B cell (primary cell): ENCODE data around the gene ZSWIM9.
"Not testable (repeated sequence)": the region's sequence is repeated elsewhere in the genome, so short reads cannot be mapped to it uniquely, and the experiment has no call there.

Experiments used
- EZH2 ChIP-seq: IDR thresholded peaks from 2 replicates; pipeline ENCODE4 v1.6.1; 2012; ENCODE audit warnings: borderline replicate concordance, low read depth, mild to moderate bottlenecking, moderate library complexity, low read length; ENCODE audit not compliant: insufficient read depth, poor library complexity, severe bottlenecking
- TF ChIP-seq, protein P1 (sequence below): fragments of 200-600 bp; IDR thresholded peaks from one replicate; pipeline ENCODE4 v1.8.0; 2022; ENCODE audit warnings: antibody characterized with exemption, mild to moderate bottlenecking

DNA sequence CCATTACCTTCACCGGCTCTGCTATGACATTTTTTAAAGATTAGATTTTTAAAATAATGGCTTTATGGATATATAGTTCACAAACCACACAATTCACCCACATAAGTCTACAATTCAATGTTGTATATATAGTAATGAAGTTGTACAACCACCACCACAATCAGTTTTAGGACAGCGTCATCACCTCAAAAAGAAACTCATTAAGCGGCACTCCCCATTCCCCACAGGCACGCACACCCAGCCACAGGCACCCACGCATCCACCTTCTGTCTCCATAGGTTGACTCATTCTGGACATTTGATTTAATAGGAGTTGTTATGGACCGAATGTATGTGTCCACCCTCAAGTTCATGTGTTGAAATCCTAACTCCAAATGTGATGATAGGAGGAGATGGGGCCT is 71.3 kb downstream of the ZSWIM9 start:
- TF ChIP-seq, protein P1, sequence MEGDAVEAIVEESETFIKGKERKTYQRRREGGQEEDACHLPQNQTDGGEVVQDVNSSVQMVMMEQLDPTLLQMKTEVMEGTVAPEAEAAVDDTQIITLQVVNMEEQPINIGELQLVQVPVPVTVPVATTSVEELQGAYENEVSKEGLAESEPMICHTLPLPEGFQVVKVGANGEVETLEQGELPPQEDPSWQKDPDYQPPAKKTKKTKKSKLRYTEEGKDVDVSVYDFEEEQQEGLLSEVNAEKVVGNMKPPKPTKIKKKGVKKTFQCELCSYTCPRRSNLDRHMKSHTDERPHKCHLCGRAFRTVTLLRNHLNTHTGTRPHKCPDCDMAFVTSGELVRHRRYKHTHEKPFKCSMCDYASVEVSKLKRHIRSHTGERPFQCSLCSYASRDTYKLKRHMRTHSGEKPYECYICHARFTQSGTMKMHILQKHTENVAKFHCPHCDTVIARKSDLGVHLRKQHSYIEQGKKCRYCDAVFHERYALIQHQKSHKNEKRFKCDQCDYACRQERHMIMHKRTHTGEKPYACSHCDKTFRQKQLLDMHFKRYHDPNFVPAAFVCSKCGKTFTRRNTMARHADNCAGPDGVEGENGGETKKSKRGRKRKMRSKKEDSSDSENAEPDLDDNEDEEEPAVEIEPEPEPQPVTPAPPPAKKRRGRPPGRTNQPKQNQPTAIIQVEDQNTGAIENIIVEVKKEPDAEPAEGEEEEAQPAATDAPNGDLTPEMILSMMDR = not testable (repeated sequence)
- TF ChIP-seq EZH2 = not testable (repeated sequence)
